ENCODE measurements around the gene TPCN2. TPM values are rescaled to one million over a fixed set of nuclear protein-coding genes. Genes with fewer than 3 reads are reported as not detected.

TPCN2 gene
- total and polyA plus RNA-seq, 9 of the 15 experiments (the other 6 are each of a cell fraction or from before 2014, with no cell fraction given) = 0.66 to 10.2 (median 4.6) TPM

- Histone ChIP-seq H3K79me2 (ENCODE audit: control insufficient read depth, insufficient read depth, low read length) (no peaks in the 10 kb centered on the region), H3K4me3 (no peak overlapping the region), H3K27ac (ENCODE audit: extremely low read depth, low read depth, low read length) (no peak overlapping the region), H3K36me3 (ENCODE audit: control insufficient read depth, insufficient read depth, low read length) (peaks cover 3% of the 10 kb centered on the region; the same call in 1 of the 3 replicates), H2AFZ (ENCODE audit: low read depth, low read length) (no peak overlapping the region), H3K4me2 (ENCODE audit: insufficient read depth, low read length) (no peak overlapping the region), H3K9me3 (replicated peaks; ENCODE audit: control insufficient read depth, insufficient read depth, low read depth, low read length) (no peaks in the 10 kb centered on the region; the same call in 1 of the 2 replicates), H3K4me1 (replicated peaks in 1 of 2; ENCODE audit: control insufficient read depth in 2 of 2, insufficient read depth in 2 of 2, low read length in 2 of 2) (peaks cover 0 to 20% of the 10 kb centered on the region in 2 experiments; a peak in 2 of 5 replicates), H3K9me1 (ENCODE audit: control insufficient read depth, insufficient read depth, low read length) (no peaks in the 10 kb centered on the region), H3K27me3 (ENCODE audit: control insufficient read depth in 2 of 2, insufficient read depth in 2 of 2, low read length in 2 of 2) (no peaks in the 10 kb centered on the region), H3K9ac (ENCODE audit: insufficient read depth in 1 of 2, low read depth in 2 of 2, low read length in 2 of 2) (no peak overlapping the region; a peak in 1 of 4 replicates), H4K20me1 (replicated peaks; ENCODE audit: control insufficient read depth, insufficient read depth, low read length) (peaks cover 4% of the 10 kb centered on the region; the same call in 1 of the 2 replicates)
- CTCF ChIA-PET (ENCODE audit: low intra/inter-chr PET ratio) = no interaction called here
- WGBS (ENCODE audit: insufficient coverage, low coverage, missing lambda C conversion rate) = 68% methylated on average over 24 of the region's 28 CpGs
- DNase-seq (ENCODE audit: extremely low read depth in 1 of 4, low spot score in 3 of 4) = no peak
- no TSS peak for BruUV-seq (replicated peaks)
- POLR2A ChIA-PET = no interaction called here
- intact Hi-C loops (cut with micrococcal nuclease) (no loop called here), in situ Hi-C loops (cut with MboI) (loop anchor here (10.0 kb wide), 1 partner anchor 459 kb away; no protein-coding TSS in a partner anchor)
- no peak for ATAC-seq
- no peak for FAIRE-seq
- TF ChIP-seq PRDM10 (IDR thresholded peaks at IDR 0.05; ENCODE audit: partially characterized antibody) (no peak), ZBTB8A (IDR thresholded peaks at IDR 0.05; ENCODE audit: partially characterized antibody) (no peak), POLR2G (IDR thresholded peaks at IDR 0.05; ENCODE audit: low read depth, low read length) (peak; percentile 25; the same call in 1 of the 2 replicates), ZNF766 (CRISPR knock-in tag; conservative IDR thresholded peaks at IDR 0.05) (no peak), POLR3G (IDR thresholded peaks at IDR 0.05; ENCODE audit: extremely low read depth, insufficient read length, insufficient replicate concordance) (no peak), TBP (optimal IDR thresholded peaks at IDR 0.05; ENCODE audit: low read depth, low read length) (no peak), CXXC5 (CRISPR knock-in tag; IDR thresholded peaks at IDR 0.05) (no peak), JUNB (CRISPR knock-in tag; conservative IDR thresholded peaks at IDR 0.05) (no peak), ZBTB33 (CRISPR knock-in tag; IDR thresholded peaks at IDR 0.05) (peak; percentile 86), NCOA1 (IDR thresholded peaks at IDR 0.05; ENCODE audit: low read depth) (no peak), MTA2 (IDR thresholded peaks at IDR 0.05; ENCODE audit: low read depth) (no peak), LCOR (CRISPR knock-in tag; IDR thresholded peaks at IDR 0.05) (no peak), TCF7L2 (IDR thresholded peaks at IDR 0.05; ENCODE audit: low read depth, low read length) (no peak), ZNF436 (CRISPR knock-in tag; IDR thresholded peaks at IDR 0.05) (no peak), ZFPM2 (CRISPR knock-in tag; IDR thresholded peaks at IDR 0.05) (no peak), LEF1 (IDR thresholded peaks at IDR 0.05) (no peak), TRIM28 (IDR thresholded peaks at IDR 0.05) (no peak), NELFE (IDR thresholded peaks at IDR 0.05; ENCODE audit: insufficient read depth, insufficient read length) (no peak), EGR1 (conservative IDR thresholded peaks at IDR 0.05) (peak; percentile 62)
These were observed 35.0 kb downstream of the TPCN2 start for GRCh38 chr11:69083531-69084247.

Data from K562 (cell line).